K562 (cell line): Measurements from ENCODE around the gene TBPL2. TPM values are rescaled to one million over a fixed set of nuclear protein-coding genes. Genes with fewer than 3 reads are reported as not detected.

Source experiments
- ATAC-seq: fragments of 200-7000 bp; cut with Tn5 transposase; 3 replicates; pipeline ENCODE4 v1.9.1; 2020; ENCODE audit warnings: moderate library complexity
- BruUV-seq: library from RNA; stranded (reverse); fragments of 400-500 nt; replicated peaks from 2 replicates; lab custom pipeline; 2021; lab: Mats Ljungman, UMichigan
- CTCF ChIA-PET: fragments of 300-600 bp; formaldehyde crosslinking; extraction: SDS; loops from one replicate; lab custom pipeline; 2021; ENCODE audit warnings: low intra/inter-chr PET ratio; lab: Yijun Ruan, JAX
- POLR2A ChIA-PET: fragments of 300-600, 350-650 bp; sonication (Branson Sonifier 250); formaldehyde crosslinking; extraction: SDS; loops from one replicate; lab custom pipeline; 2021; ENCODE audit warnings: antibody characterized with exemption, inconsistent platforms; lab: Yijun Ruan, JAX
- DNase-seq, 4 experiments: peaks; one replicate each; pipeline versions ENCODE4 v3.0.0 to v3.0.0-alpha.2; 2011 to 2018; ENCODE audit warnings: low spot score in 3 of 4, mixed read lengths in 3 of 4; ENCODE audit errors: extremely low read depth in 1 of 4
- FAIRE-seq: peaks from 2 replicates; lab custom pipeline; 2011; peaks lifted over from hg19 to GRCh38; lab: Jason Lieb, UNC
- H2AFZ ChIP-seq: 2 replicates; pipeline ENCODE4 v1.6.0; 2011; ENCODE audit warnings: low read depth, low read length, control low read depth, inconsistent platforms
- H3K27ac ChIP-seq: fragments of 200-600 bp; 3 replicates; pipeline ENCODE4 v1.8.0; 2011; ENCODE audit warnings: low read depth, mild to moderate bottlenecking, control low read depth, inconsistent platforms, low read length, moderate library complexity, mixed read lengths; ENCODE audit errors: extremely low read depth
- H3K27me3 ChIP-seq, 2 experiments: fragments of 300-600 bp in 1 of 2; 2 replicates in 1 of 2; 3 replicates in 1 of 2; pipeline versions ENCODE4 v1.6.0 to v1.8.0; 2011; ENCODE audit warnings: inconsistent platforms in 2 of 2, low read length in 2 of 2, mild to moderate bottlenecking in 1 of 2, mixed read lengths in 1 of 2, moderate library complexity in 1 of 2; ENCODE audit not compliant: control insufficient read depth in 2 of 2, insufficient read depth in 2 of 2
- H3K36me3 ChIP-seq: fragments of 300-600 bp; 3 replicates; pipeline ENCODE4 v1.8.0; 2011; ENCODE audit warnings: mild to moderate bottlenecking, low read length, inconsistent platforms; ENCODE audit not compliant: control insufficient read depth, insufficient read depth
- H3K4me1 ChIP-seq, 2 experiments: fragments of 200-600 bp in 1 of 2; replicated peaks in 1 of 2; 2 replicates in 1 of 2; 3 replicates in 1 of 2; pipeline versions ENCODE4 v1.5.1 to v1.8.0; 2011; ENCODE audit warnings: inconsistent platforms in 2 of 2, low read length in 2 of 2, mild to moderate bottlenecking in 1 of 2, mixed read lengths in 1 of 2, moderate library complexity in 1 of 2; ENCODE audit not compliant: control insufficient read depth in 2 of 2, insufficient read depth in 2 of 2
- H3K4me2 ChIP-seq: 2 replicates; pipeline ENCODE4 v1.6.1; 2011; ENCODE audit warnings: low read length, control low read depth, inconsistent platforms, mixed read lengths; ENCODE audit not compliant: insufficient read depth
- H3K4me3 ChIP-seq: fragments of 200-600 bp; sonication (generic), shearing (Covaris generic); 2 replicates; pipeline ENCODE4 v1.5.1; 2016; ENCODE audit warnings: control low read depth, inconsistent platforms
- H3K79me2 ChIP-seq: fragments of 200-600 bp; 3 replicates; pipeline ENCODE4 v1.8.0; 2011; ENCODE audit warnings: low read length, inconsistent platforms; ENCODE audit not compliant: control insufficient read depth, insufficient read depth
- H3K9ac ChIP-seq, 2 experiments: 2 replicates each; pipeline versions ENCODE4 v1.6.0 to v1.6.1; 2011; ENCODE audit warnings: low read depth in 2 of 2, low read length in 2 of 2, control low read depth in 1 of 2, inconsistent platforms in 1 of 2, mild to moderate bottlenecking in 1 of 2, mixed read lengths in 1 of 2; ENCODE audit not compliant: insufficient read depth in 1 of 2
- H3K9me1 ChIP-seq: one replicate; pipeline ENCODE4 v1.6.0; 2011; ENCODE audit warnings: inconsistent platforms, mild to moderate bottlenecking, low read length, moderate library complexity; ENCODE audit not compliant: control insufficient read depth, insufficient read depth
- H3K9me3 ChIP-seq: replicated peaks from 2 replicates; pipeline ENCODE4 v1.5.1; 2011; ENCODE audit warnings: low read depth, low read length, inconsistent platforms; ENCODE audit not compliant: control insufficient read depth, insufficient read depth
- H4K20me1 ChIP-seq: replicated peaks from 2 replicates; pipeline ENCODE4 v1.6.1; 2011; ENCODE audit warnings: low read length, inconsistent platforms, mixed read lengths; ENCODE audit not compliant: control insufficient read depth, insufficient read depth
- BDP1 ChIP-seq: IDR thresholded peaks from 3 replicates; pipeline ENCODE4 v1.6.1; 2011; ENCODE audit not compliant: insufficient read length, insufficient read depth
- DACH1 ChIP-seq: fragments of 450-650 bp; IDR thresholded peaks from 2 replicates; pipeline ENCODE4 v1.6.1; 2018; ENCODE audit not compliant: partially characterized antibody
- NFIC ChIP-seq: fragments of 450-650 bp; IDR thresholded peaks from 2 replicates; pipeline ENCODE4 v1.6.1; 2017; ENCODE audit warnings: mild to moderate bottlenecking, inconsistent platforms
- RAD21 ChIP-seq, 2 experiments: fragments of 250-450 bp in 1 of 2; fragments of 450-650 bp in 1 of 2; sonication (Bioruptor Pico) in 1 of 2; formaldehyde crosslinking in 1 of 2; IDR thresholded peaks in 1 of 2; conservative IDR thresholded peaks in 1 of 2; 2 replicates each; pipeline versions ENCODE4 v1.4.0 to v1.8.0; 2020 to 2022; ENCODE audit warnings: mild to moderate bottlenecking in 2 of 2, moderate library complexity in 1 of 2
- WGBS: fragments of 100-300 bp; shearing (Covaris generic); methylation state at CpG from one replicate; pipeline ENCODE4 v1.1.6; 2016; ENCODE audit warnings: low coverage, mixed read lengths; ENCODE audit not compliant: insufficient coverage; ENCODE audit errors: missing lambda C conversion rate; 5-methylcytosine and 5-hydroxymethylcytosine counted together
- in situ Hi-C: fragments of 300-500 bp; cut with MboI; formaldehyde crosslinking; loops from 4 replicates; pipeline ENCODE4 v1.15.0; 2018; ENCODE audit warnings: inconsistent platforms, mixed read lengths
- intact Hi-C: fragments of 100-400 bp; cut with micrococcal nuclease; formaldehyde crosslinking; loops from 2 replicates; pipeline ENCODE4 v1.14.2; 2022
- polyA plus RNA-seq, 8 experiments: library from polyadenylated mRNA; depleted of rRNA in 4 of 8; stranded (reverse) in 5 of 8; unstranded in 3 of 8; fragments of >200 nt; fragmentation: Nextera tagmentation in 2 of 8; fragmentation: Illumina TruSeq in 1 of 8; extraction: Ambion mirVana in 2 of 8; extraction: Trizol in 1 of 8; gene quantifications; 2 replicates each; pipeline versions ENCODE4 v1.2.1 to v1.2.3, GENCODE V29; 2011 to 2014; ENCODE audit warnings: inconsistent platforms in 1 of 8, missing spikeins in 1 of 8
- total RNA-seq, 7 experiments: library from RNA; depleted of rRNA in 6 of 7; stranded (reverse); fragments of >200 nt in 6 of 7; fragmentation: Illumina TruSeq in 2 of 7; extraction: Trizol in 2 of 7; gene quantifications; 2 replicates each; pipeline versions ENCODE4 v1.2.1 to v1.2.3, GENCODE V29; 2011 to 2021; ENCODE audit warnings: low replicate concordance in 1 of 7
- TF ChIP-seq, protein P1 (sequence below): fragments of 450-650 bp; IDR thresholded peaks from 2 replicates; pipeline ENCODE4 v1.6.1; 2018; ENCODE audit not compliant: partially characterized antibody
- TF ChIP-seq, protein P2 (sequence below), 3 experiments: IDR thresholded peaks in 2 of 3; conservative IDR thresholded peaks in 1 of 3; 2 replicates each; pipeline ENCODE4 v1.5.1; 2011 to 2012; ENCODE audit warnings: low read length in 3 of 3, mild to moderate bottlenecking in 3 of 3, control low read depth in 2 of 3, improper control_type of control experiment in 1 of 3, inconsistent platforms in 1 of 3, low read depth in 1 of 3, mixed read lengths in 1 of 3, moderate library complexity in 1 of 3; ENCODE audit not compliant: insufficient read depth in 2 of 3

TBPL2 gene
- total and polyA plus RNA-seq, 9 of the 15 experiments (the other 6 are each of a cell fraction or from before 2014, with no cell fraction given): not detected

DNA sequence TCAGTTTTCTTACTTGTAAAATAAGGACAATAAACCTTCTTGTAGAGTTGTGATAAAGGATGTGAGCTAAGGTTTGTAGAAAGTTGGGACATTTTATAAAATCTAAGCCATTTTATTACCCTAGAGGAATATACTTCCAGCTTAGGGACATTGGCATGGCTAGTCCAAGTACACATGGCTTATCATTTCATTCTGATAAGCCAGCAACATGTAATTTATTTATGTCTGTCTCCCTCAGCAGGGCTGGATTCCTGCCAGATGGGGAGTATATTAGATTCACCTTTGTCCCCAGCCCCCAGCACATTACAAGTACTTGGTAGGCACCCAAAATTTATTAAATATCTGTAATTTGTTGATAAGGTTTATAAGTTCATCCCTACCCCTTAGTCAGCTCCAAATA, 22.5 kb downstream of the TBPL2 start:
- peak in 1 of 4 experiments; percentile 32 for DNase-seq
- TF ChIP-seq NFIC (peak; percentile 47; the same call in 1 of the 2 replicates), BDP1 (no peak), DACH1 (no peak)
- TF ChIP-seq, all 486 proteins: peak for 1
- ChIA-PET POLR2A (no interaction called here), CTCF (no interaction called here)
- Histone ChIP-seq H3K27me3 (no peaks in the 10 kb centered on the region), H3K9me1 (no peaks in the 10 kb centered on the region), H3K9me3 (no peaks in the 10 kb centered on the region), H3K36me3 (no peaks in the 10 kb centered on the region), H3K27ac (no peak overlapping the region), H2AFZ (peak overlapping the region; percentile 8; the same call in 1 of the 2 replicates), H3K4me1 (peaks cover 3 to 11% of the 10 kb centered on the region in 2 experiments; a peak in 3 of 5 replicates), H3K79me2 (no peaks in the 10 kb centered on the region), H4K20me1 (no peaks in the 10 kb centered on the region), H3K4me2 (peak overlapping the region; percentile 36), H3K4me3 (no peak overlapping the region), H3K9ac (no peak overlapping the region)
- ATAC-seq (no peak), FAIRE-seq (peak; percentile 51)
- intact Hi-C loops (loop anchor here (5.0 kb wide), 1 partner anchor 146 kb away; the partner anchor contains the start of gene FBXO34), in situ Hi-C loops (no loop called here)
- no TSS peak for BruUV-seq

DNA sequence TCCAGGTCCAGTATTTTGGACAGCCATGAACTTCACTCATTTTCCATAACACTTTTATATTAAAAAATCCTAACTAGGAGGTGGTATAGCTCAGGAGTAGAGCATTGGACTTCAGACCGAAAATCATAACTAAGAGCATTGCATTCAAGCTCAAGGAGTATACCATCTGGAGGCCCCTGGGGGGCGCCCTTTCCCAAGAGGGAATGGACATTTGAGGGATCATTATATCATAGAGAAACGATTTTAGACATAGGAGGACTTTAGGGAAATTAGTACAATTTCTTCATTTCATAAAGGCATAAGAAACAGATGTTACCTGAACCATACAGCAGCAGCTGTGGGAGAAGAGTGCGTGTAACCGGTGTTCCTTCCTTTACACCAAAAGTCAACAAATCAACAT, 23.6 kb downstream of the TBPL2 start:
- in situ Hi-C loops (no loop called here), intact Hi-C loops (loop anchor here (5.0 kb wide), 1 partner anchor 145 kb away; the partner anchor contains the start of gene FBXO34)
- 46% methylated on average over 4 of the region's 5 CpGs for WGBS
- Histone ChIP-seq H3K79me2 (no peaks in the 10 kb centered on the region), H4K20me1 (no peaks in the 10 kb centered on the region), H3K9me3 (no peaks in the 10 kb centered on the region), H2AFZ (peak overlapping the region; percentile 51), H3K27ac (no peak overlapping the region), H3K27me3 (no peaks in the 10 kb centered on the region), H3K4me1 (peaks cover 3 to 20% of the 10 kb centered on the region in 2 experiments; a peak in 3 of 5 replicates), H3K4me3 (no peak overlapping the region), H3K9me1 (no peaks in the 10 kb centered on the region), H3K4me2 (no peak overlapping the region), H3K36me3 (no peaks in the 10 kb centered on the region), H3K9ac (no peak overlapping the region)
- ATAC-seq (peak; percentile 87), DNase-seq (peak; percentile 28 to 66 (median 32)), FAIRE-seq (no peak)
- ChIA-PET POLR2A (interaction anchor here (0.6 to 1.0 kb wide), 3 partner anchors 31 to 606 kb away, joined by 3 read pairs; no protein-coding TSS in a partner anchor), CTCF (no interaction called here)
- no TSS peak for BruUV-seq
- TF ChIP-seq, protein P1, sequence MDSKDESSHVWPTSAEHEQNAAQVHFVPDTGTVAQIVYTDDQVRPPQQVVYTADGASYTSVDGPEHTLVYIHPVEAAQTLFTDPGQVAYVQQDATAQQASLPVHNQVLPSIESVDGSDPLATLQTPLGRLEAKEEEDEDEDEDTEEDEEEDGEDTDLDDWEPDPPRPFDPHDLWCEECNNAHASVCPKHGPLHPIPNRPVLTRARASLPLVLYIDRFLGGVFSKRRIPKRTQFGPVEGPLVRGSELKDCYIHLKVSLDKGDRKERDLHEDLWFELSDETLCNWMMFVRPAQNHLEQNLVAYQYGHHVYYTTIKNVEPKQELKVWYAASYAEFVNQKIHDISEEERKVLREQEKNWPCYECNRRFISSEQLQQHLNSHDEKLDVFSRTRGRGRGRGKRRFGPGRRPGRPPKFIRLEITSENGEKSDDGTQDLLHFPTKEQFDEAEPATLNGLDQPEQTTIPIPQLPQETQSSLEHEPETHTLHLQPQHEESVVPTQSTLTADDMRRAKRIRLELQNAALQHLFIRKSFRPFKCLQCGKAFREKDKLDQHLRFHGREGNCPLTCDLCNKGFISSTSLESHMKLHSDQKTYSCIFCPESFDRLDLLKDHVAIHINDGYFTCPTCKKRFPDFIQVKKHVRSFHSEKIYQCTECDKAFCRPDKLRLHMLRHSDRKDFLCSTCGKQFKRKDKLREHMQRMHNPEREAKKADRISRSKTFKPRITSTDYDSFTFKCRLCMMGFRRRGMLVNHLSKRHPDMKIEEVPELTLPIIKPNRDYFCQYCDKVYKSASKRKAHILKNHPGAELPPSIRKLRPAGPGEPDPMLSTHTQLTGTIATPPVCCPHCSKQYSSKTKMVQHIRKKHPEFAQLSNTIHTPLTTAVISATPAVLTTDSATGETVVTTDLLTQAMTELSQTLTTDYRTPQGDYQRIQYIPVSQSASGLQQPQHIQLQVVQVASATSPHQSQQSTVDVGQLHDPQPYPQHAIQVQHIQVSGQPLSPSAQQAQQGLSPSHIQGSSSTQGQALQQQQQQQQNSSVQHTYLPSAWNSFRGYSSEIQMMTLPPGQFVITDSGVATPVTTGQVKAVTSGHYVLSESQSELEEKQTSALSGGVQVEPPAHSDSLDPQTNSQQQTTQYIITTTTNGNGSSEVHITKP: peak; percentile 9
- TF ChIP-seq, protein P2, sequence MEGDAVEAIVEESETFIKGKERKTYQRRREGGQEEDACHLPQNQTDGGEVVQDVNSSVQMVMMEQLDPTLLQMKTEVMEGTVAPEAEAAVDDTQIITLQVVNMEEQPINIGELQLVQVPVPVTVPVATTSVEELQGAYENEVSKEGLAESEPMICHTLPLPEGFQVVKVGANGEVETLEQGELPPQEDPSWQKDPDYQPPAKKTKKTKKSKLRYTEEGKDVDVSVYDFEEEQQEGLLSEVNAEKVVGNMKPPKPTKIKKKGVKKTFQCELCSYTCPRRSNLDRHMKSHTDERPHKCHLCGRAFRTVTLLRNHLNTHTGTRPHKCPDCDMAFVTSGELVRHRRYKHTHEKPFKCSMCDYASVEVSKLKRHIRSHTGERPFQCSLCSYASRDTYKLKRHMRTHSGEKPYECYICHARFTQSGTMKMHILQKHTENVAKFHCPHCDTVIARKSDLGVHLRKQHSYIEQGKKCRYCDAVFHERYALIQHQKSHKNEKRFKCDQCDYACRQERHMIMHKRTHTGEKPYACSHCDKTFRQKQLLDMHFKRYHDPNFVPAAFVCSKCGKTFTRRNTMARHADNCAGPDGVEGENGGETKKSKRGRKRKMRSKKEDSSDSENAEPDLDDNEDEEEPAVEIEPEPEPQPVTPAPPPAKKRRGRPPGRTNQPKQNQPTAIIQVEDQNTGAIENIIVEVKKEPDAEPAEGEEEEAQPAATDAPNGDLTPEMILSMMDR (IDR thresholded peaks at IDR 0.05 in 2 of 3, conservative IDR thresholded peaks at IDR 0.05 in 1 of 3; ENCODE audit: insufficient read depth in 2 of 3, low read depth in 1 of 3, low read length in 3 of 3): peak; percentile 53 to 62 (median 54)
- peak in 1 of 2 experiments; percentile 40; a peak in 2 of 4 replicates for TF ChIP-seq RAD21 (CRISPR knock-in tag; conservative IDR thresholded peaks at IDR 0.05 in 1 of 2, IDR thresholded peaks at IDR 0.05 in 1 of 2)
